Activated T-cell treated with anti-CD3 and anti-CD28 coated beads, Interleukin-2, amount 50 U/mL, for 1 hour (primary cell): Measurements from ENCODE around the gene TMEM185A.
"Not testable (repeated sequence)": the region's sequence is repeated elsewhere in the genome, so short reads cannot be mapped to it uniquely, and the experiment has no call there.

Source experiments
- DNase-seq: peaks from one replicate; pipeline ENCODE4 v3.0.0-alpha.2; 2020

Gene TMEM185A

GRCh38 chrX:149631234-149632165 lies at the start of gene TMEM185A:
TMEM185A (minus strand) TSS chrX:149631792; CDS start chrX:149631580, 212 bp downstream.
- peak; percentile 77 for DNase-seq

GRCh38 chrX:149681182-149681581 lies 49.6 kb upstream of the TMEM185A start:
- DNase-seq: no peak

GRCh38 chrX:149679164-149679678 lies 47.6 kb upstream of the TMEM185A start:
- DNase-seq: not testable (repeated sequence)

- DNase-seq: not testable (repeated sequence)
These were observed 44.0 kb upstream of the TMEM185A start for GRCh38 chrX:149675554-149675953.

- DNase-seq: not testable (repeated sequence)
These were observed 43.5 kb upstream of the TMEM185A start for GRCh38 chrX:149675088-149675487.

- not testable (repeated sequence) for DNase-seq
These were observed 29.0 kb upstream of the TMEM185A start for GRCh38 chrX:149660613-149661012.

GRCh38 chrX:149656260-149656884 lies 24.8 kb upstream of the TMEM185A start:
- not testable (repeated sequence) for DNase-seq

- DNase-seq: no peak
These were observed 20.8 kb upstream of the TMEM185A start for GRCh38 chrX:149652232-149652981.

- no peak for DNase-seq
These were observed 18.6 kb upstream of the TMEM185A start for GRCh38 chrX:149650162-149650561.

- no peak for DNase-seq
These were observed 17.3 kb upstream of the TMEM185A start for GRCh38 chrX:149648932-149649331.

GRCh38 chrX:149647505-149647904 lies 15.9 kb upstream of the TMEM185A start:
- no peak for DNase-seq

GRCh38 chrX:149643496-149643895 lies 11.9 kb upstream of the TMEM185A start:
- DNase-seq: no peak

- no peak for DNase-seq
These were observed 10.2 kb upstream of the TMEM185A start for GRCh38 chrX:149641835-149642234.

GRCh38 chrX:149641432-149641831 lies 9.8 kb upstream of the TMEM185A start:
- DNase-seq: no peak

GRCh38 chrX:149639568-149639967 lies 8.0 kb upstream of the TMEM185A start:
- DNase-seq: no peak

GRCh38 chrX:149638860-149639259 lies 7.3 kb upstream of the TMEM185A start:
- no peak for DNase-seq

- no peak for DNase-seq
These were observed 1.9 kb upstream of the TMEM185A start for GRCh38 chrX:149633511-149633910.

GRCh38 chrX:149630681-149631233 lies 835 bp downstream of the TMEM185A start:
- no peak for DNase-seq

GRCh38 chrX:149629730-149630387 lies 1.7 kb downstream of the TMEM185A start:
- DNase-seq: no peak

GRCh38 chrX:149628768-149629167 lies 2.8 kb downstream of the TMEM185A start:
- DNase-seq: no peak

GRCh38 chrX:149628280-149628679 lies 3.3 kb downstream of the TMEM185A start:
- DNase-seq: no peak

- DNase-seq: not testable (repeated sequence)
These were observed 4.8 kb downstream of the TMEM185A start for GRCh38 chrX:149626829-149627228.
